ENCODE results near the gene KRT13. TPM values are rescaled to one million over a fixed set of nuclear protein-coding genes. Genes with fewer than 3 reads are reported as not detected.

The KRT13 gene
- total RNA-seq, 1 experiment from 2014 or later: not detected

DNA sequence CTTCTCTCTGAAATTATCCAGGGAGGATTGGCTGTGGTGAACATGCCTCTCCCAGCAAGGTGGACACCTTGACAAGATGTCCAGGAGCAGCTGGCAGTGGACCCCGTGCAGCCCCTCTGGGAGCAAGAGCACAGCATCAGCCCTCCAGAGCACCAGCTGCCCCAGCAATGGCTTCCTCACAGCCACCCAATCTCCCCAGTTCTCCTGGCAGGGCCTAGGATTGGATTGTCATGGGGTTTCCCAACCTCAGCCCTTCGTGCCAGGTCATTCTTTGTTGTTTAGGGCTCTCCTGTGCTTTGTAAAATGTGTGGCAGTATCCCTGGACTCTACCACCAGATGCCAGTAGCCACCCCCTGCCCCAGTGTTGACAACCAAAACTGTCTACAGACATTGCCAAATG, 13.9 kb downstream of the KRT13 start:
- H3K4me1 Mint-ChIP-seq (ENCODE audit: insufficient read depth, unreplicated experiment): peaks cover 6% of the 10 kb centered on the region
- H3K27me3 Mint-ChIP-seq (ENCODE audit: insufficient read depth, unreplicated experiment): no peaks in the 10 kb centered on the region
- ChIA-PET POLR2A (no interaction called here), CTCF (interaction anchor here (2.1 kb wide), 1 partner anchor 57 kb away, joined by 7 read pairs; no protein-coding TSS in a partner anchor)
- TF ChIP-seq, protein P1, sequence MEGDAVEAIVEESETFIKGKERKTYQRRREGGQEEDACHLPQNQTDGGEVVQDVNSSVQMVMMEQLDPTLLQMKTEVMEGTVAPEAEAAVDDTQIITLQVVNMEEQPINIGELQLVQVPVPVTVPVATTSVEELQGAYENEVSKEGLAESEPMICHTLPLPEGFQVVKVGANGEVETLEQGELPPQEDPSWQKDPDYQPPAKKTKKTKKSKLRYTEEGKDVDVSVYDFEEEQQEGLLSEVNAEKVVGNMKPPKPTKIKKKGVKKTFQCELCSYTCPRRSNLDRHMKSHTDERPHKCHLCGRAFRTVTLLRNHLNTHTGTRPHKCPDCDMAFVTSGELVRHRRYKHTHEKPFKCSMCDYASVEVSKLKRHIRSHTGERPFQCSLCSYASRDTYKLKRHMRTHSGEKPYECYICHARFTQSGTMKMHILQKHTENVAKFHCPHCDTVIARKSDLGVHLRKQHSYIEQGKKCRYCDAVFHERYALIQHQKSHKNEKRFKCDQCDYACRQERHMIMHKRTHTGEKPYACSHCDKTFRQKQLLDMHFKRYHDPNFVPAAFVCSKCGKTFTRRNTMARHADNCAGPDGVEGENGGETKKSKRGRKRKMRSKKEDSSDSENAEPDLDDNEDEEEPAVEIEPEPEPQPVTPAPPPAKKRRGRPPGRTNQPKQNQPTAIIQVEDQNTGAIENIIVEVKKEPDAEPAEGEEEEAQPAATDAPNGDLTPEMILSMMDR (IDR thresholded peaks at IDR 0.05; ENCODE audit: unreplicated experiment): no peak
- no peak overlapping the region for H3K27ac Mint-ChIP-seq (ENCODE audit: low read depth, unreplicated experiment)
- no peaks in the 10 kb centered on the region for H3K36me3 Mint-ChIP-seq (ENCODE audit: insufficient read depth, unreplicated experiment)
- no TSS peak for BruUV-seq (replicated peaks)
- H3K9me3 Mint-ChIP-seq (ENCODE audit: unreplicated experiment): no peaks in the 10 kb centered on the region
- DNase-seq (ENCODE audit: unreplicated experiment): no peak
- no peak overlapping the region for H3K4me3 Mint-ChIP-seq (ENCODE audit: unreplicated experiment)
- intact Hi-C loops (cut with micrococcal nuclease): no loop called here

- intact Hi-C loops (cut with micrococcal nuclease): no loop called here
- Mint-ChIP-seq H3K4me3 (ENCODE audit: unreplicated experiment) (no peak overlapping the region), H3K27ac (ENCODE audit: low read depth, unreplicated experiment) (no peak overlapping the region), H3K36me3 (ENCODE audit: insufficient read depth, unreplicated experiment) (no peaks in the 10 kb centered on the region), H3K9me3 (ENCODE audit: unreplicated experiment) (no peaks in the 10 kb centered on the region), H3K27me3 (ENCODE audit: insufficient read depth, unreplicated experiment) (no peaks in the 10 kb centered on the region), H3K4me1 (ENCODE audit: insufficient read depth, unreplicated experiment) (peaks cover 6% of the 10 kb centered on the region)
- DNase-seq (ENCODE audit: unreplicated experiment): no peak
- no TSS peak for BruUV-seq (replicated peaks)
- ChIA-PET CTCF (interaction anchor here (0.6 to 2.1 kb wide), 4 partner anchors 58 to 204 kb away, joined by 3 to 7 read pairs (median 6); no protein-coding TSS in a partner anchor), POLR2A (interaction anchor here (0.6 kb wide), 1 partner anchor 60 kb away, joined by 3 read pairs; no protein-coding TSS in a partner anchor)
- TF ChIP-seq, protein P1 (IDR thresholded peaks at IDR 0.05; ENCODE audit: unreplicated experiment): no peak
Measured at GRCh38 chr17:41490000-41490990, 15.1 kb downstream of the KRT13 start.

DNA sequence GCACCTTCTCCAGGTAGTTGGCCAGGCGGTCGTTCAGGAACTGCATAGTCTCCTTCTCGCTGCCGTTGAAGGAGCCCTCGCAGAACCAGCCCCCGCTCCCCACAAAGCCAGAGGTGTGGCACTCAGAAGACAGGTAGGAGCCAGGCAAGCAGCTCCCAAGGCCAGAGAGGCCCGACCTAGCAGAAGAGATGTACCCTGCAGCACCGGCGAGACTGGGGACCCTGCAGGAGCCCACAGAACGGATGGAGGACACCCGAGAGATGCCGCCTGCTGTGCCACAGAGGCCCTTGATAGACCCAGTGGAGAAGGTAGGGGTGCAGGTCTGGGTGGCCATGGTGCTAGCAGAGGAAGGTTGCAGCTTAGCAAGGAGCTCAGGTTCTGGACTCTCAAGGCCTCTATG, 15.9 kb downstream of the KRT13 start, which contains the start of gene KRT36:
KRT36 (minus strand) TSS at position 380 of the 400 bp plus-strand sequence; CDS start at position 334, 46 bp downstream.
- ChIA-PET CTCF (interaction anchor here (0.8 to 1.1 kb wide), 2 partner anchors 167 to 650 kb away, joined by 4 to 6 read pairs; no protein-coding TSS in a partner anchor), POLR2A (no interaction called here)
- no peak within 1 kb of the TSS for H3K27ac Mint-ChIP-seq (ENCODE audit: low read depth, unreplicated experiment)
- H3K36me3 Mint-ChIP-seq (ENCODE audit: insufficient read depth, unreplicated experiment): no peaks in the 10 kb centered on the region
- intact Hi-C loops (cut with micrococcal nuclease): no loop called here
- no peak within 1 kb of the TSS for H3K4me3 Mint-ChIP-seq (ENCODE audit: unreplicated experiment)
- TF ChIP-seq, protein P1 (IDR thresholded peaks at IDR 0.05; ENCODE audit: unreplicated experiment): no peak
- no peaks in the 10 kb centered on the region for H3K9me3 Mint-ChIP-seq (ENCODE audit: unreplicated experiment)
- H3K4me1 Mint-ChIP-seq (ENCODE audit: insufficient read depth, unreplicated experiment): peaks cover 4% of the 10 kb centered on the region
- BruUV-seq (replicated peaks): no TSS peak
- no peaks in the 10 kb centered on the region for H3K27me3 Mint-ChIP-seq (ENCODE audit: insufficient read depth, unreplicated experiment)
- DNase-seq (ENCODE audit: unreplicated experiment): no peak
